Neural cell (in vitro differentiated cells): ENCODE measurements around the gene DBH. TPM values are rescaled to one million over a fixed set of nuclear protein-coding genes. Genes with fewer than 3 reads are reported as not detected.

ENCODE experiments used
- H2AFZ ChIP-seq: fragments of 200-600, 300-800 bp; sonication (generic), shearing (Covaris generic); 2 replicates; pipeline ENCODE4 v1.6.0; 2014; ENCODE audit warnings: low read depth, mild to moderate bottlenecking, antibody characterized with exemption, low read length, moderate library complexity
- H3F3A ChIP-seq: fragments of 200-600 bp; shearing (Covaris generic); 2 replicates; pipeline ENCODE4 v1.6.1; 2016; ENCODE audit warnings: mild to moderate bottlenecking, moderate library complexity, mixed read lengths, antibody characterized with exemption, low read length; ENCODE audit not compliant: insufficient read depth, poor library complexity, severe bottlenecking
- H3K27ac ChIP-seq: fragments of 200-600, 300-800 bp; sonication (generic), shearing (Covaris generic); 2 replicates; pipeline ENCODE4 v1.5.1; 2014; ENCODE audit warnings: mild to moderate bottlenecking, low read length, moderate library complexity
- H3K27me3 ChIP-seq: fragments of 300-800, 200-600 bp; sonication (generic), shearing (Covaris generic); 2 replicates; pipeline ENCODE4 v1.6.0; 2014; ENCODE audit warnings: mild to moderate bottlenecking, low read depth, low read length, moderate library complexity; ENCODE audit not compliant: insufficient read depth
- H3K36me3 ChIP-seq: fragments of 300-800, 200-600 bp; sonication (generic), shearing (Covaris generic); 2 replicates; pipeline ENCODE4 v1.5.1; 2014; ENCODE audit warnings: mild to moderate bottlenecking, antibody characterized with exemption, low read length, moderate library complexity; ENCODE audit not compliant: insufficient read depth
- H3K4me2 ChIP-seq: fragments of 300-800, 200-600 bp; sonication (generic), shearing (Covaris generic); 2 replicates; pipeline ENCODE4 v1.6.0; 2014; ENCODE audit warnings: mild to moderate bottlenecking, low read length
- H3K4me3 ChIP-seq: fragments of 300-800, 200-600 bp; sonication (generic), shearing (Covaris generic); 2 replicates; pipeline ENCODE4 v1.5.1; 2014; ENCODE audit warnings: mild to moderate bottlenecking, low read length, moderate library complexity
- H3K79me2 ChIP-seq: fragments of 200-600 bp; shearing (Covaris generic); replicated peaks from 2 replicates; pipeline ENCODE4 v1.6.0; 2014; ENCODE audit warnings: mild to moderate bottlenecking, low read length, moderate library complexity; ENCODE audit not compliant: insufficient read depth
- H3K9ac ChIP-seq: fragments of 300-800, 200-600 bp; sonication (generic), shearing (Covaris generic); 2 replicates; pipeline ENCODE4 v1.6.1; 2016; ENCODE audit warnings: mild to moderate bottlenecking, low read length, mixed read lengths
- H3K9me2 ChIP-seq: fragments of 200-600 bp; shearing (Covaris generic); 2 replicates; pipeline ENCODE4 v1.6.1; 2016; ENCODE audit warnings: mild to moderate bottlenecking, low read length, mixed read lengths; ENCODE audit not compliant: insufficient read depth
- H3K9me3 ChIP-seq: fragments of 200-600, 300-800 bp; sonication (generic), shearing (Covaris generic); 2 replicates; pipeline ENCODE4 v1.6.1; 2016; ENCODE audit warnings: mild to moderate bottlenecking, mixed run types, low read length, moderate library complexity, mixed read lengths
- H4K20me1 ChIP-seq: fragments of 200-600 bp; shearing (Covaris generic); 2 replicates; pipeline ENCODE4 v1.6.1; 2016; ENCODE audit warnings: mild to moderate bottlenecking, mixed run types; ENCODE audit not compliant: insufficient read depth
- EP300 ChIP-seq: fragments of 450-650 bp; conservative IDR thresholded peaks from 2 replicates; pipeline ENCODE4 v1.6.1; 2014; ENCODE audit warnings: antibody characterized with exemption, mild to moderate bottlenecking, moderate library complexity; ENCODE audit not compliant: poor library complexity, severe bottlenecking
- EZH2 ChIP-seq: fragments of 200-600, 300-800 bp; shearing (Covaris generic), sonication (generic); IDR thresholded peaks from 2 replicates; pipeline ENCODE4 v1.6.1; 2014; ENCODE audit warnings: antibody characterized with exemption, low read length, borderline replicate concordance, mild to moderate bottlenecking; ENCODE audit not compliant: insufficient read depth, poor library complexity, severe bottlenecking
- MXI1 ChIP-seq: fragments of 450-650 bp; conservative IDR thresholded peaks from 2 replicates; pipeline ENCODE4 v1.6.1; 2014; ENCODE audit warnings: antibody characterized with exemption, mild to moderate bottlenecking; ENCODE audit not compliant: poor library complexity, severe bottlenecking
- POLR2AphosphoS5 ChIP-seq: IDR thresholded peaks from 2 replicates; pipeline ENCODE4 v1.6.1; 2012
- RAD21 ChIP-seq: fragments of 450-650 bp; conservative IDR thresholded peaks from 2 replicates; pipeline ENCODE4 v1.6.1; 2014; ENCODE audit warnings: antibody characterized with exemption, mild to moderate bottlenecking, moderate library complexity
- SMC3 ChIP-seq: fragments of 450-650 bp; conservative IDR thresholded peaks from 2 replicates; pipeline ENCODE4 v1.6.1; 2014; ENCODE audit warnings: antibody characterized with exemption, mild to moderate bottlenecking, moderate library complexity; ENCODE audit not compliant: poor library complexity
- TAF1 ChIP-seq: IDR thresholded peaks from 2 replicates; pipeline ENCODE4 v1.6.1; 2012; ENCODE audit warnings: low read depth
- polyA plus RNA-seq: library from polyadenylated mRNA; depleted of rRNA; stranded (reverse); fragments of >200 nt; gene quantifications from 2 replicates; pipeline ENCODE4 v1.2.3, GENCODE V29; 2014
- TF ChIP-seq, protein P1 (sequence below): fragments of 450-650 bp; IDR thresholded peaks from 2 replicates; pipeline ENCODE4 v1.5.1; 2014; ENCODE audit warnings: antibody characterized with exemption, mild to moderate bottlenecking, moderate library complexity; ENCODE audit not compliant: poor library complexity, severe bottlenecking
- TF ChIP-seq, protein P2 (sequence below): IDR thresholded peaks from 2 replicates; pipeline ENCODE4 v1.6.1; 2012; ENCODE audit warnings: borderline replicate concordance

DBH gene
- polyA plus RNA-seq, 1 donor from 2014 or later, result not detected

DNA sequence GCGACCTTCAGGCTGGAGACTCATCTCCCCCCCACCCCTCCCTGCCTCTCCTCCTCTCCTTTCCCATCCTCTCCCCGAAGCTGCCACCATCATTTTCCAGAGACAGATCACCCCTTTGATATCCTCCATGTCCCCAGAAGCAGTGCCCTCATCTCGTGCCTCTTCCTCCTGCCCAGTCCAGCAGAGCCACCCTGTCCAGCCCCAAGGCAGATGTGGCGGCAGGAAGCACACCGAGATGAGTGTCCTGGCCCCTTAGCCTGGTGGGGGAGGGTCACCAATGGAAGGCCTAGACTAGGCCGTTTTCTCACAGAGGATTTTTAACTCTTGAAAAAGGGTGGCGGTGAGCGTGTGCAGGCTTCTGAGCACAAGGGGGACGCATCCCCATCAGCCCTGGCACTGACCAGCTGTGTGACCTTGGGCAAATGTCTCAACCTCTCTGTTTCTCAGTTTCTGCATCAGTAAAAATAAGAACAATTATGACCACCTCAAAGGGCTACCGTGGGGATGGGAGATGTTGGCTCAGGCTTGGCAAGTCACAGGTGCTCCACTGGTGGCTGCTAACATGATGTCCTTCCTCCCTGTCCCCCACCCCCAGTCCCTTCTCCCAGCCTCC lies 53.1 kb downstream of the DBH start:
- Histone ChIP-seq H3K9me3 (no peaks in the 10 kb centered on the region), H3K9ac (no peak overlapping the region), H3K36me3 (no peaks in the 10 kb centered on the region), H3F3A (no peaks in the 10 kb centered on the region), H3K4me3 (no peak overlapping the region), H3K79me2 (no peaks in the 10 kb centered on the region), H2AFZ (no peak overlapping the region), H3K9me2 (no peaks in the 10 kb centered on the region), H4K20me1 (no peaks in the 10 kb centered on the region), H3K27me3 (no peaks in the 10 kb centered on the region), H3K27ac (no peak overlapping the region), H3K4me2 (no peak overlapping the region)
- no peak for TF ChIP-seq EP300
- no peak for TF ChIP-seq POLR2AphosphoS5
- no peak for TF ChIP-seq SMC3
- no peak for TF ChIP-seq EZH2
- no peak for TF ChIP-seq RAD21
- TF ChIP-seq, protein P1, sequence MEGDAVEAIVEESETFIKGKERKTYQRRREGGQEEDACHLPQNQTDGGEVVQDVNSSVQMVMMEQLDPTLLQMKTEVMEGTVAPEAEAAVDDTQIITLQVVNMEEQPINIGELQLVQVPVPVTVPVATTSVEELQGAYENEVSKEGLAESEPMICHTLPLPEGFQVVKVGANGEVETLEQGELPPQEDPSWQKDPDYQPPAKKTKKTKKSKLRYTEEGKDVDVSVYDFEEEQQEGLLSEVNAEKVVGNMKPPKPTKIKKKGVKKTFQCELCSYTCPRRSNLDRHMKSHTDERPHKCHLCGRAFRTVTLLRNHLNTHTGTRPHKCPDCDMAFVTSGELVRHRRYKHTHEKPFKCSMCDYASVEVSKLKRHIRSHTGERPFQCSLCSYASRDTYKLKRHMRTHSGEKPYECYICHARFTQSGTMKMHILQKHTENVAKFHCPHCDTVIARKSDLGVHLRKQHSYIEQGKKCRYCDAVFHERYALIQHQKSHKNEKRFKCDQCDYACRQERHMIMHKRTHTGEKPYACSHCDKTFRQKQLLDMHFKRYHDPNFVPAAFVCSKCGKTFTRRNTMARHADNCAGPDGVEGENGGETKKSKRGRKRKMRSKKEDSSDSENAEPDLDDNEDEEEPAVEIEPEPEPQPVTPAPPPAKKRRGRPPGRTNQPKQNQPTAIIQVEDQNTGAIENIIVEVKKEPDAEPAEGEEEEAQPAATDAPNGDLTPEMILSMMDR, result no peak
- TF ChIP-seq, protein P2, sequence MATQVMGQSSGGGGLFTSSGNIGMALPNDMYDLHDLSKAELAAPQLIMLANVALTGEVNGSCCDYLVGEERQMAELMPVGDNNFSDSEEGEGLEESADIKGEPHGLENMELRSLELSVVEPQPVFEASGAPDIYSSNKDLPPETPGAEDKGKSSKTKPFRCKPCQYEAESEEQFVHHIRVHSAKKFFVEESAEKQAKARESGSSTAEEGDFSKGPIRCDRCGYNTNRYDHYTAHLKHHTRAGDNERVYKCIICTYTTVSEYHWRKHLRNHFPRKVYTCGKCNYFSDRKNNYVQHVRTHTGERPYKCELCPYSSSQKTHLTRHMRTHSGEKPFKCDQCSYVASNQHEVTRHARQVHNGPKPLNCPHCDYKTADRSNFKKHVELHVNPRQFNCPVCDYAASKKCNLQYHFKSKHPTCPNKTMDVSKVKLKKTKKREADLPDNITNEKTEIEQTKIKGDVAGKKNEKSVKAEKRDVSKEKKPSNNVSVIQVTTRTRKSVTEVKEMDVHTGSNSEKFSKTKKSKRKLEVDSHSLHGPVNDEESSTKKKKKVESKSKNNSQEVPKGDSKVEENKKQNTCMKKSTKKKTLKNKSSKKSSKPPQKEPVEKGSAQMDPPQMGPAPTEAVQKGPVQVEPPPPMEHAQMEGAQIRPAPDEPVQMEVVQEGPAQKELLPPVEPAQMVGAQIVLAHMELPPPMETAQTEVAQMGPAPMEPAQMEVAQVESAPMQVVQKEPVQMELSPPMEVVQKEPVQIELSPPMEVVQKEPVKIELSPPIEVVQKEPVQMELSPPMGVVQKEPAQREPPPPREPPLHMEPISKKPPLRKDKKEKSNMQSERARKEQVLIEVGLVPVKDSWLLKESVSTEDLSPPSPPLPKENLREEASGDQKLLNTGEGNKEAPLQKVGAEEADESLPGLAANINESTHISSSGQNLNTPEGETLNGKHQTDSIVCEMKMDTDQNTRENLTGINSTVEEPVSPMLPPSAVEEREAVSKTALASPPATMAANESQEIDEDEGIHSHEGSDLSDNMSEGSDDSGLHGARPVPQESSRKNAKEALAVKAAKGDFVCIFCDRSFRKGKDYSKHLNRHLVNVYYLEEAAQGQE, result no peak
- TF ChIP-seq TAF1, result no peak
- TF ChIP-seq MXI1, result no peak

DNA sequence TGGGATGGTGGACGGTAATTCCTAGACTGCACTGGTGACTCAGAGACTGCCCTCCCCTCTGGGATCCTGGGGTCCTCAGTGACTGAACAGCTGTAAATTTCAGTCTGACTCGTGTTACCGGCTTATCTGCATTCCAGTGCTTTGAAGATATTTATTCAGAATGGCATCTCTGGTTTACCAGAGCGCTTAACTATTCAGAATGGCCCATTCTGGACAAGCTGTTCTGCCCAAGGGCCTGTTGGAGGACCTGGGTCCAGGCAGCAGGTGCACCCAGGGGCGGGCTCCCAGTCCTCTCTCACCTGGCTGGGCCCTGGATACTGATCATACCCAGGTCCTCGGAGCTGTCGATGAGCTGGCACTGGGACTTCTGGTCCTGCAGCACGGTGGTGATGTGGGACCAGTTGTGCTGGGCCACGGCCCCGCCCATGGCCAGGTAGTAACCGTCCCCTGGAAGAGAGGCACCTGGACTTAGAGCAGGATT lies 54.0 kb downstream of the DBH start:
- H3K27ac ChIP-seq, result peak overlapping the region; percentile 80
- H2AFZ ChIP-seq, result no peak overlapping the region
- H3K27me3 ChIP-seq, result no peaks in the 10 kb centered on the region
- H3K4me2 ChIP-seq, result no peak overlapping the region
- no peak for TF ChIP-seq SMC3
- no peak for TF ChIP-seq EZH2
- TF ChIP-seq TAF1, result no peak
- no peak for TF ChIP-seq EP300
- TF ChIP-seq, protein P2, result no peak
- TF ChIP-seq, protein P1, result no peak
- no peak for TF ChIP-seq POLR2AphosphoS5
- no peak for TF ChIP-seq MXI1
- no peak for TF ChIP-seq RAD21
- H3K9ac ChIP-seq, result peak overlapping the region; percentile 61
- no peaks in the 10 kb centered on the region for H3K9me3 ChIP-seq
- no peaks in the 10 kb centered on the region for H3K79me2 ChIP-seq
- H3K4me3 ChIP-seq, result no peak overlapping the region
- no peaks in the 10 kb centered on the region for H3K36me3 ChIP-seq
- H3K9me2 ChIP-seq, result no peaks in the 10 kb centered on the region
- H3F3A ChIP-seq, result no peaks in the 10 kb centered on the region
- no peaks in the 10 kb centered on the region for H4K20me1 ChIP-seq
